ENCODE results near the gene BAD.

DNA sequence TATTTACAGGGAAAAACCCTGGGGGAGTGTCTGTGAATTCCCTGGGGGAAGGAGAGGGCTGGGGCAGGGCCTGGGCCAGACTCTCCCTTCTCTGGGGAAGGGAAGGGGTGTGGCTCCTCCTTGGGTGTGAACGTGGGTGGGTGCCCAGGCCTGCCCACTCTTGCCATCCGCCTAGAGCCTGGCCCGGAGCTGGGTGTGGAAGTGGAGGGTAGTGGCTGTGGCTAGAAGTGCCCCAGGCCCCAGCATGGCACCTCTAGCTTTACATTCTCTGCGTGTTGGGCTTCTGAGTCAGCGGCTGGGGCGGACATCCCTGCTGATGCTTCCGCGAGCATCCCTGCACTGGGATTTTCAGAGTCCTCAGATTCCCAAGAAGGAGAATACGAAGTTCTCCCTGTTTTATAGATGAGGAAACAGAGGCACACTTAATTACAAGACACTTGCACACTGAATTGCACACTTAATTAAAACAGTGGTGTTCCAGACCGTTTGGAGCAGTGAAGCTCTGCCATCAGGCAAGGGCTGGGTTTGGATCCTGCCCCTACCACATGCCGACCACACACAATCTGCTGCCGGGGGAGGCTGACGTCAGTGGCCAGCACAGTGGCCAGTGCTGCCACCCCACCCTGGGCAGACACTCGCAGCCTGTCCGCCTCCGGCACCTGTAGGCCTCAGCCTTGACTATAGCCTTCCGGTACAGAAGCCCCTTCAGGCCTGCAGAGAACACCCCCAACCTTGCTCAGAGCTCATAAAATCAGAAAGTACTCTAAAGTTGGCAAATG lies 7.6 kb downstream of the BAD start:
- no peak for TF ChIP-seq POLR2A (IDR thresholded peaks at IDR 0.05; ENCODE audit: low read depth, low read length)
- TF ChIP-seq POLR2AphosphoS5 (IDR thresholded peaks at IDR 0.05; ENCODE audit: low read depth, low read length) = no peak
- no peak for TF ChIP-seq TAF1 (IDR thresholded peaks at IDR 0.05; ENCODE audit: borderline replicate concordance, low read depth, low read length)

All from GM12892 (cell line).